RWPE2 (cell line): ENCODE results near the gene HELLS.
A peak's percentile ranks its signal among the peaks of the same experiment; 100 is the strongest.

ENCODE experiments used
- ATAC-seq: fragments of 200-7000 bp; cut with Tn5 transposase; 3 replicates; pipeline ENCODE4 v1.9.1; 2021; ENCODE audit warnings: low read depth
- DNase-seq: peaks from one replicate; pipeline ENCODE4 v3.0.0-alpha.2; 2020; ENCODE audit warnings: low spot score
- H3K27ac ChIP-seq: fragments of 450-650 bp; 2 replicates; pipeline ENCODE4 v1.5.1; 2017; ENCODE audit warnings: mild to moderate bottlenecking; ENCODE audit not compliant: poor library complexity, severe bottlenecking
- H3K27me3 ChIP-seq: fragments of 250-450 bp; sonication (Bioruptor Pico); 2 replicates; pipeline ENCODE4 v1.5.1; 2021; ENCODE audit warnings: mild to moderate bottlenecking, moderate library complexity; ENCODE audit not compliant: insufficient read depth, poor library complexity, severe bottlenecking
- H3K36me3 ChIP-seq: fragments of 250-450 bp; sonication (Bioruptor Pico); 2 replicates; pipeline ENCODE4 v1.5.1; 2020; ENCODE audit warnings: low read depth, mild to moderate bottlenecking, moderate library complexity
- H3K4me1 ChIP-seq: fragments of 250-450 bp; sonication (Bioruptor Pico); 2 replicates; pipeline ENCODE4 v1.5.1; 2021; ENCODE audit warnings: mild to moderate bottlenecking, moderate library complexity; ENCODE audit not compliant: insufficient read depth, poor library complexity, severe bottlenecking
- H3K4me3 ChIP-seq: fragments of 250-450 bp; sonication (Bioruptor Pico); 2 replicates; pipeline ENCODE4 v1.5.1; 2021; ENCODE audit warnings: mild to moderate bottlenecking, moderate library complexity; ENCODE audit not compliant: severe bottlenecking
- H3K9me3 ChIP-seq: fragments of 250-450 bp; sonication (Bioruptor Pico); 2 replicates; pipeline ENCODE4 v1.5.1; 2021; ENCODE audit warnings: mild to moderate bottlenecking, moderate library complexity; ENCODE audit not compliant: severe bottlenecking
- CTCF ChIP-seq: fragments of 450-650 bp; IDR thresholded peaks from one replicate; pipeline ENCODE4 v1.5.1; 2017; ENCODE audit warnings: mild to moderate bottlenecking, moderate library complexity; ENCODE audit not compliant: poor library complexity, severe bottlenecking

The HELLS gene

GRCh38 chr10:94623572-94623971 lies 78.0 kb downstream of the HELLS start:
- Histone ChIP-seq H3K27ac (no peak overlapping the region), H3K36me3 (no peaks in the 10 kb centered on the region), H3K4me3 (no peak overlapping the region), H3K27me3 (no peaks in the 10 kb centered on the region), H3K9me3 (no peaks in the 10 kb centered on the region), H3K4me1 (no peaks in the 10 kb centered on the region)
- TF ChIP-seq CTCF: no peak
- ATAC-seq (0 out of 3 replicates have a peak, but pooled peaks have one; percentile 38), DNase-seq (no peak)

- Histone ChIP-seq H3K9me3 (no peaks in the 10 kb centered on the region), H3K4me3 (no peak overlapping the region), H3K4me1 (no peaks in the 10 kb centered on the region), H3K36me3 (no peaks in the 10 kb centered on the region), H3K27me3 (no peaks in the 10 kb centered on the region), H3K27ac (no peak overlapping the region)
- DNase-seq (no peak), ATAC-seq (no peak)
- TF ChIP-seq CTCF: no peak
Observed at GRCh38 chr10:94626476-94626875, 80.9 kb downstream of the HELLS start.

GRCh38 chr10:94627511-94627910 lies 81.9 kb downstream of the HELLS start:
- no peaks in the 10 kb centered on the region for H3K27me3 ChIP-seq
- DNase-seq (no peak), ATAC-seq (no peak)
- no peak for TF ChIP-seq CTCF
- no peaks in the 10 kb centered on the region for H3K4me1 ChIP-seq
- H3K4me3 ChIP-seq: no peak overlapping the region
- no peaks in the 10 kb centered on the region for H3K9me3 ChIP-seq
- H3K27ac ChIP-seq: no peak overlapping the region
- no peaks in the 10 kb centered on the region for H3K36me3 ChIP-seq

GRCh38 chr10:94630017-94630688 lies 84.6 kb downstream of the HELLS start:
- Histone ChIP-seq H3K27me3 (no peaks in the 10 kb centered on the region), H3K36me3 (no peaks in the 10 kb centered on the region), H3K9me3 (no peaks in the 10 kb centered on the region), H3K27ac (no peak overlapping the region), H3K4me3 (no peak overlapping the region), H3K4me1 (no peaks in the 10 kb centered on the region)
- ATAC-seq (no peak), DNase-seq (no peak)
- TF ChIP-seq CTCF: peak; percentile 82

GRCh38 chr10:94631077-94631875 lies 85.7 kb downstream of the HELLS start:
- no peaks in the 10 kb centered on the region for H3K4me1 ChIP-seq
- ATAC-seq: no peak

More at GRCh38 chr10:94631077-94631875, 85.7 kb downstream of the HELLS start:
- H3K27ac ChIP-seq: no peak overlapping the region
- no peaks in the 10 kb centered on the region for H3K9me3 ChIP-seq
- no peak overlapping the region for H3K4me3 ChIP-seq
- no peak for DNase-seq
- no peak for TF ChIP-seq CTCF
- H3K27me3 ChIP-seq: no peaks in the 10 kb centered on the region
- no peaks in the 10 kb centered on the region for H3K36me3 ChIP-seq
